ENCODE measurements around the gene MS4A10. TPM values are rescaled to one million over a fixed set of nuclear protein-coding genes. Genes with fewer than 3 reads are reported as not detected.
A peak's percentile ranks its signal among the peaks of the same experiment; 100 is the strongest.

MS4A10 gene
- total RNA-seq, 6 experiments from 2014 or later: not detected

DNA sequence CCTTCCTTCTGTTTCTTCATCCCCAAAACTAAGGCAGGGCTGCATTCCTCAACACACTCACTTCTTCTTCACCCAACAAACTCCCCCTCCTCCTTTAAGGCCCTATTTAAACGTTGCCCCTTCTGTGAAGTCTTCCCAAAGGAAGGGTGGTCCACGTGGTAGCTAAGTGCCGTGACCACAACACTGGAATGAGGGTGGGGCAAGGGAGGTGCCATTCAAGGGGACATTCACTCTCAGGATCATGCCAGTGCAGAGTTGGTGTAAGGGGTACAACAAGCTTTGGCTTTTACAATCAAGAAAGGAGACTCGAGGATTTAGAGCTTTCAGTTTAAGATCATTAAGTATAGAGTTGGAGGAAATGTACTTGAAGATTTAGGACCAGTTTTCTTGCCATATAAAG is 8.0 kb upstream of the MS4A10 start:
- Mint-ChIP-seq H3K36me3 (ENCODE audit: low read depth) (no peaks in the 10 kb centered on the region), H3K27ac (peak overlapping the region; percentile 58), H3K4me1 (ENCODE audit: low read depth) (peaks cover 34% of the 10 kb centered on the region), H3K4me3 (no peak overlapping the region), H3K27me3 (ENCODE audit: insufficient read depth) (peaks cover 5% of the 10 kb centered on the region), H3K9me3 (no peaks in the 10 kb centered on the region)
- DNase-seq: no peak
- TF ChIP-seq, protein P1, sequence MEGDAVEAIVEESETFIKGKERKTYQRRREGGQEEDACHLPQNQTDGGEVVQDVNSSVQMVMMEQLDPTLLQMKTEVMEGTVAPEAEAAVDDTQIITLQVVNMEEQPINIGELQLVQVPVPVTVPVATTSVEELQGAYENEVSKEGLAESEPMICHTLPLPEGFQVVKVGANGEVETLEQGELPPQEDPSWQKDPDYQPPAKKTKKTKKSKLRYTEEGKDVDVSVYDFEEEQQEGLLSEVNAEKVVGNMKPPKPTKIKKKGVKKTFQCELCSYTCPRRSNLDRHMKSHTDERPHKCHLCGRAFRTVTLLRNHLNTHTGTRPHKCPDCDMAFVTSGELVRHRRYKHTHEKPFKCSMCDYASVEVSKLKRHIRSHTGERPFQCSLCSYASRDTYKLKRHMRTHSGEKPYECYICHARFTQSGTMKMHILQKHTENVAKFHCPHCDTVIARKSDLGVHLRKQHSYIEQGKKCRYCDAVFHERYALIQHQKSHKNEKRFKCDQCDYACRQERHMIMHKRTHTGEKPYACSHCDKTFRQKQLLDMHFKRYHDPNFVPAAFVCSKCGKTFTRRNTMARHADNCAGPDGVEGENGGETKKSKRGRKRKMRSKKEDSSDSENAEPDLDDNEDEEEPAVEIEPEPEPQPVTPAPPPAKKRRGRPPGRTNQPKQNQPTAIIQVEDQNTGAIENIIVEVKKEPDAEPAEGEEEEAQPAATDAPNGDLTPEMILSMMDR (IDR thresholded peaks at IDR 0.05): no peak

DNA sequence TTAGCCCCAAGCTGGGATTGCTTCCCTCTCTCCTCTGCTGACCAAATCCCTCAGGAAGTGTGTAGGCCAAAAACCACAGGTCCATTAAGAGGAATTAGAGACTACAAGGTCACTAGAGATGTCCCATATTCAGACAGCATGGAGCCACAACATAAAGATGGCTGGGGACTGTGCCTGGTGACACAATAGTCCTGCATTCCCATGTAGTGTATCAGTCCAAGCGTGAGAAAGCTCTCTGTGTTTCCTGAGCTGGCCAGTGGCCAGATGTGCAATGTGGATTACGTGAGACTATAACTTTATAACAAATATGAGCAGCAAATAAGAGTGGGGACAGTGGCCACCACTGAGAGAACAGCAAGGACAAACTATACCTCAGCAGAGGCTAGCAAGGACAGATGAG is 7.6 kb upstream of the MS4A10 start:
- DNase-seq: peak; percentile 86
- peak overlapping the region; percentile 58 for H3K27ac Mint-ChIP-seq
- H3K36me3 Mint-ChIP-seq (ENCODE audit: low read depth): no peaks in the 10 kb centered on the region
- TF ChIP-seq, protein P1 (IDR thresholded peaks at IDR 0.05): no peak
- H3K27me3 Mint-ChIP-seq (ENCODE audit: insufficient read depth): peaks cover 5% of the 10 kb centered on the region
- peaks cover 34% of the 10 kb centered on the region for H3K4me1 Mint-ChIP-seq (ENCODE audit: low read depth)
- H3K4me3 Mint-ChIP-seq: no peak overlapping the region
- no peaks in the 10 kb centered on the region for H3K9me3 Mint-ChIP-seq

DNA sequence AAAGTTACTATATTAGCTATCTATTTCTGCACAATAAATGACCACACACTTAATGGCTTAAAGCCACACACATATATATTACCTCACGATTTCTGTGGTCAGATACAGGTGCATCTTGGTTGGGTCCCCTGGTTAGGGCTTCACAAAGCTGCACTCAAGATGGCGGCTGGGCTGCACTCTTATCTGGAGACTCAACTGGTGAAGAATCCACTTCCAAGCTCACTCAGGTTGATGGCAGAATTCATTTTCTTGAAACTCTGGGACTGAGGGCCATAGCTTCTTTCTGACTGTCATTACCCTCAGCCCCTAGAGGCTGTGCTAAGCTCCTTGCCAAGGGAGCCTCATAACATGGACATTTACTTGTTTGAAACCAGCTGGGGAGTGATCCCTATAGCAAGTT is 5.1 kb upstream of the MS4A10 start:
- no peak for DNase-seq
- Mint-ChIP-seq H3K27me3 (ENCODE audit: insufficient read depth) (peaks cover 13% of the 10 kb centered on the region), H3K27ac (no peak overlapping the region), H3K9me3 (no peaks in the 10 kb centered on the region), H3K4me1 (ENCODE audit: low read depth) (peaks cover 25% of the 10 kb centered on the region), H3K36me3 (ENCODE audit: low read depth) (no peaks in the 10 kb centered on the region), H3K4me3 (no peak overlapping the region)
- TF ChIP-seq, protein P1 (IDR thresholded peaks at IDR 0.05): no peak

DNA sequence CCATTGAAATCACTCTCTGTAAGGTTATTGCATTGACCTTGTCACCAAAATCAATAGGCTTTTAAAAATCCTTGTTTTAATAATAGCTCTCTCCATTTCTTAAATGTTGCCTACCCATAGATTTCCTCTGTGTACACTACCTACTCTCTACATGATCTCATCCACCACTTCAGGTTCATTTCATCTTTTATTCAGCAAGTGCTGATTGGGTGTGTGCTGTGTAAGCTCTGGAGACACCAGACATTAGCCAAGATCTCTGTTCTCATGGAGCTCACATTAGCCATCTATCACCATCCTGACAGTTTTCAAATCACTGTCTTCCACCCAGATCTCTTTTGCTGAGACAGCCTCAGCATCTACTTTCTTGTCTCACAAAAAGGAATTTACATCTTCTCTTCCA is 4.4 kb upstream of the MS4A10 start:
- Mint-ChIP-seq H3K27ac (no peak overlapping the region), H3K9me3 (no peaks in the 10 kb centered on the region), H3K4me3 (no peak overlapping the region), H3K27me3 (ENCODE audit: insufficient read depth) (peaks cover 17% of the 10 kb centered on the region), H3K36me3 (ENCODE audit: low read depth) (no peaks in the 10 kb centered on the region), H3K4me1 (ENCODE audit: low read depth) (peaks cover 18% of the 10 kb centered on the region)
- DNase-seq: no peak
- TF ChIP-seq, protein P1 (IDR thresholded peaks at IDR 0.05): no peak

- Mint-ChIP-seq H3K36me3 (ENCODE audit: low read depth) (no peaks in the 10 kb centered on the region), H3K4me1 (ENCODE audit: low read depth) (peaks cover 22% of the 10 kb centered on the region), H3K27ac (no peak overlapping the region), H3K27me3 (ENCODE audit: insufficient read depth) (peaks cover 20% of the 10 kb centered on the region), H3K9me3 (no peaks in the 10 kb centered on the region), H3K4me3 (no peak overlapping the region)
- no peak for DNase-seq
- TF ChIP-seq, protein P1 (IDR thresholded peaks at IDR 0.05): no peak
Observed at GRCh38 chr11:60781286-60781980, 3.7 kb upstream of the MS4A10 start.

Measured in HFFc6 (cell line).